ENCODE data around the gene ANKH. TPM values are rescaled to one million over a fixed set of nuclear protein-coding genes. Genes with fewer than 3 reads are reported as not detected.

The ANKH gene
- total RNA-seq, 1 experiment from 2014 or later: 65.2 TPM

DNA sequence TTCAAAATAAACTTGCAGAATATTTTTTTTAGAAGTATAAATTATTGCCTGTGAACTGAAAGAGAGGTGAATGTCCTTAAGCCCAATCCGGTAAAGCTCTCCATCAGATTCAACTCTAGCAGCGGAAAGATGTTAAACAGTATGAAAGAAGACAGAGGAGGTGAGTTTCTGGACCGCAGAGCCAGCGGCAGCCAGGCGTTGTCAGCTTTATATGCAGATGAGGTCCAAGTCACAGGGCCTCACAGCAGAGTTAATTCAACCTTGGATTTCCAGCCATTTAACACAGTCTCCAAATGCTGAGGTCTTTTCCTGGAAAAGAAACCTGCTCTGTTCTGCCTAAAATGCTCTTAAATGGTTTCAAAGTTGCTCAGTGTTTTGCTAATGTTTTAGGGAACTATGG is 131.6 kb downstream of the ANKH start:
- BruUV-seq (replicated peaks): no TSS peak
- no peak overlapping the region for H2AFZ ChIP-seq (ENCODE audit: low read depth, low read length, poor library complexity, severe bottlenecking)
- DNase-seq (ENCODE audit: low read depth, low spot score) (no peak), ATAC-seq (no peak)
- ChIA-PET CTCF (no interaction called here), POLR2A (no interaction called here), RAD21 (ENCODE audit: low non-redundant PET in 1 of 2, low total read pairs in 2 of 2, uncharacterized antibody in 2 of 2, unreplicated experiment in 2 of 2) (no interaction called here)
- no peak overlapping the region for H3K9ac ChIP-seq (ENCODE audit: low read length)
- no peak for TF ChIP-seq EZH2phosphoT487 (IDR thresholded peaks at IDR 0.05; ENCODE audit: borderline replicate concordance)
- no peak for TF ChIP-seq YY1 (IDR thresholded peaks at IDR 0.05; ENCODE audit: extremely low read depth, insufficient replicate concordance, low read depth, low read length)
- no peak for TF ChIP-seq ZNF274 (IDR thresholded peaks at IDR 0.05; ENCODE audit: low read depth, low read length)
- TF ChIP-seq CTCF (IDR thresholded peaks at IDR 0.05 in 2 of 3, conservative IDR thresholded peaks at IDR 0.05 in 1 of 3; ENCODE audit: borderline replicate concordance in 1 of 3, insufficient read depth in 1 of 3, low read depth in 2 of 3, low read length in 2 of 3): no peak
- no peak for TF ChIP-seq EZH2 (IDR thresholded peaks at IDR 0.05)
- no peak for TF ChIP-seq TCF7L2 (IDR thresholded peaks at IDR 0.05; ENCODE audit: borderline replicate concordance, extremely low read depth, insufficient read depth, insufficient read length)
- TF ChIP-seq POLR2AphosphoS5 (IDR thresholded peaks at IDR 0.05; ENCODE audit: low read depth, low read length): no peak
- no peak for TF ChIP-seq ELF1 (IDR thresholded peaks at IDR 0.05; ENCODE audit: borderline replicate concordance, low read depth)
- TF ChIP-seq SP1 (IDR thresholded peaks at IDR 0.05; ENCODE audit: low read depth): no peak
- no peak for TF ChIP-seq RAD21 (IDR thresholded peaks at IDR 0.05; ENCODE audit: low read depth)
- TF ChIP-seq JUND (IDR thresholded peaks at IDR 0.05): no peak
- no peak for TF ChIP-seq ZBTB33 (IDR thresholded peaks at IDR 0.05; ENCODE audit: extremely low read depth, insufficient replicate concordance, low read length)
- TF ChIP-seq POLR2A (IDR thresholded peaks at IDR 0.05; ENCODE audit: borderline replicate concordance, extremely low read depth, insufficient read depth, insufficient read length): no peak
- TF ChIP-seq, protein P1, sequence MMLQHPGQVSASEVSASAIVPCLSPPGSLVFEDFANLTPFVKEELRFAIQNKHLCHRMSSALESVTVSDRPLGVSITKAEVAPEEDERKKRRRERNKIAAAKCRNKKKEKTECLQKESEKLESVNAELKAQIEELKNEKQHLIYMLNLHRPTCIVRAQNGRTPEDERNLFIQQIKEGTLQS (IDR thresholded peaks at IDR 0.05): no peak
- no peak for TF ChIP-seq ZFX (IDR thresholded peaks at IDR 0.05)
- no peak for TF ChIP-seq EGR1 (IDR thresholded peaks at IDR 0.05; ENCODE audit: low read depth)
- TF ChIP-seq SRF (IDR thresholded peaks at IDR 0.05; ENCODE audit: low read depth): no peak
- H3K79me2 ChIP-seq (ENCODE audit: insufficient read depth, low read length): no peaks in the 10 kb centered on the region
- H3K9me2 ChIP-seq (ENCODE audit: insufficient read depth): no peaks in the 10 kb centered on the region
- no peak overlapping the region for H3K4me2 ChIP-seq (ENCODE audit: low read length)
- no peaks in the 10 kb centered on the region for H3K9me3 ChIP-seq (ENCODE audit: control insufficient read depth in 1 of 2, insufficient read depth in 1 of 2, low read depth in 1 of 2, low read length in 2 of 2)
- H3K27ac ChIP-seq (ENCODE audit: low read depth, low read length): no peak overlapping the region
- intact Hi-C loops (cut with micrococcal nuclease): no loop called here
- no peaks in the 10 kb centered on the region for H3K36me3 ChIP-seq (ENCODE audit: control insufficient read depth in 1 of 2, insufficient read depth in 2 of 2, low read length in 2 of 2)
- no peak overlapping the region for H3K4me3 ChIP-seq (replicated peaks in 1 of 2; ENCODE audit: low read depth in 1 of 2, low read length in 2 of 2)
- no peaks in the 10 kb centered on the region for H3K4me1 ChIP-seq (ENCODE audit: control insufficient read depth in 1 of 2, insufficient read depth in 2 of 2, low read length in 2 of 2)
- no peaks in the 10 kb centered on the region for H4K20me1 ChIP-seq (ENCODE audit: insufficient read depth)
- no peaks in the 10 kb centered on the region for H3K27me3 ChIP-seq (ENCODE audit: insufficient read depth, low read length)
